Lower lobe of right lung (tissue), 2 donors: Measurements from ENCODE around the gene TTLL8. TPM values are rescaled to one million over a fixed set of nuclear protein-coding genes. Genes with fewer than 3 reads are reported as not detected.

Experiments
- ATAC-seq, 2 donors: fragments of 200-7000 bp; cut with Tn5 transposase; one replicate each; pipeline ENCODE4 v1.9.1; 2020 to 2022; ENCODE audit warnings: mild to moderate bottlenecking in 2 of 2, moderate library complexity in 2 of 2
- DNase-seq: peaks from one replicate; pipeline ENCODE4 v3.0.0-alpha.2; 2020
- H3K27ac ChIP-seq: fragments of 200-600 bp; one replicate; pipeline ENCODE4 v1.8.0; 2022
- H3K27me3 ChIP-seq: fragments of 200-600 bp; one replicate; pipeline ENCODE4 v1.8.0; 2022; ENCODE audit warnings: low read depth
- H3K36me3 ChIP-seq: fragments of 200-600 bp; one replicate; pipeline ENCODE4 v1.8.0; 2022; ENCODE audit warnings: mild to moderate bottlenecking
- H3K4me1 ChIP-seq: fragments of 200-600 bp; one replicate; pipeline ENCODE4 v1.8.0; 2022
- H3K4me3 ChIP-seq: fragments of 200-600 bp; one replicate; pipeline ENCODE4 v1.8.0; 2022; ENCODE audit warnings: mild to moderate bottlenecking
- H3K9me3 ChIP-seq: fragments of 200-600 bp; one replicate; pipeline ENCODE4 v1.8.0; 2022
- CTCF ChIP-seq: fragments of 200-600 bp; IDR thresholded peaks from one replicate; pipeline ENCODE4 v1.8.0; 2022; ENCODE audit warnings: antibody characterized with exemption, mild to moderate bottlenecking
- intact Hi-C: fragments of 100-400 bp; cut with DNase I; formaldehyde crosslinking; loops from one replicate; pipeline ENCODE4 v1.11.0; 2022
- total RNA-seq: library from RNA; stranded (reverse); fragmentation: NEBNext Ultra II Directional; extraction: Animal tissue kit (Norgen Biotek cat#: 25700); gene quantifications from one replicate; pipeline ENCODE4 v1.2.1, GENCODE V29; 2021
- donor health status: DM: no; HTN: yes; CAD: no; lungs with severe emphysema.

The TTLL8 gene
- total RNA-seq, 1 donor from 2014 or later, result not detected

GRCh38 chr22:50101870-50102565 lies 43.9 kb upstream of the TTLL8 start:
- TF ChIP-seq CTCF, result no peak
- Histone ChIP-seq H3K36me3 (no peaks in the 10 kb centered on the region), H3K27ac (no peak overlapping the region), H3K4me1 (no peaks in the 10 kb centered on the region), H3K9me3 (no peaks in the 10 kb centered on the region), H3K4me3 (no peak overlapping the region), H3K27me3 (peaks cover 4% of the 10 kb centered on the region)
- ATAC-seq (no peak), DNase-seq (no peak)
- intact Hi-C loops, result no loop called here

GRCh38 chr22:50098052-50098451 lies 40.0 kb upstream of the TTLL8 start:
- no peak overlapping the region for H3K4me3 ChIP-seq
- intact Hi-C loops, result no loop called here
- no peaks in the 10 kb centered on the region for H3K9me3 ChIP-seq
- DNase-seq (no peak), ATAC-seq (no peak)
- H3K4me1 ChIP-seq, result no peaks in the 10 kb centered on the region
- TF ChIP-seq CTCF, result no peak
- H3K27ac ChIP-seq, result no peak overlapping the region
- H3K27me3 ChIP-seq, result peaks cover 4% of the 10 kb centered on the region
- H3K36me3 ChIP-seq, result no peaks in the 10 kb centered on the region

- H3K4me3 ChIP-seq, result no peak overlapping the region
- H3K36me3 ChIP-seq, result no peaks in the 10 kb centered on the region
- H3K27me3 ChIP-seq, result peaks cover 10% of the 10 kb centered on the region
- no peak for TF ChIP-seq CTCF
- intact Hi-C loops, result no loop called here
- ATAC-seq, result no peak
- no peak overlapping the region for H3K27ac ChIP-seq
- DNase-seq, result no peak
- no peaks in the 10 kb centered on the region for H3K4me1 ChIP-seq
- no peaks in the 10 kb centered on the region for H3K9me3 ChIP-seq
Observed at GRCh38 chr22:50092342-50092741, 34.2 kb upstream of the TTLL8 start.

GRCh38 chr22:50091092-50091768 lies 33.1 kb upstream of the TTLL8 start:
- Histone ChIP-seq H3K27me3 (peaks cover 7% of the 10 kb centered on the region), H3K9me3 (no peaks in the 10 kb centered on the region), H3K36me3 (no peaks in the 10 kb centered on the region), H3K27ac (no peak overlapping the region), H3K4me3 (no peak overlapping the region), H3K4me1 (no peaks in the 10 kb centered on the region)
- ATAC-seq, result no peak
- no peak for DNase-seq
- intact Hi-C loops, result no loop called here
- no peak for TF ChIP-seq CTCF

- Histone ChIP-seq H3K4me3 (no peak overlapping the region), H3K27me3 (peaks cover 7% of the 10 kb centered on the region), H3K36me3 (no peaks in the 10 kb centered on the region), H3K4me1 (no peaks in the 10 kb centered on the region), H3K9me3 (no peaks in the 10 kb centered on the region), H3K27ac (no peak overlapping the region)
- no peak for TF ChIP-seq CTCF
- ATAC-seq (no peak), DNase-seq (no peak)
- intact Hi-C loops, result no loop called here
Observed at GRCh38 chr22:50090412-50090714, 32.3 kb upstream of the TTLL8 start.
